LHCN-M2 (cell line): ENCODE data around the gene RIC1. TPM values are rescaled to one million over a fixed set of nuclear protein-coding genes. Genes with fewer than 3 reads are reported as not detected.
A peak's percentile ranks its signal among the peaks of the same experiment; 100 is the strongest.
"Not testable (repeated sequence)": the region's sequence is repeated elsewhere in the genome, so short reads cannot be mapped to it uniquely, and the experiment has no call there.

Experiments
- DNase-seq: peaks from one replicate; pipeline ENCODE4 v3.0.0-alpha.2; 2012; ENCODE audit warnings: low read depth
- total RNA-seq: library from RNA; depleted of rRNA; stranded (reverse); fragments of >200 nt; gene quantifications from 2 replicates; pipeline ENCODE4 v1.2.3, GENCODE V29; 2014

RIC1 gene
- total RNA-seq, 1 experiment from 2014 or later, result 21.1 TPM

DNA sequence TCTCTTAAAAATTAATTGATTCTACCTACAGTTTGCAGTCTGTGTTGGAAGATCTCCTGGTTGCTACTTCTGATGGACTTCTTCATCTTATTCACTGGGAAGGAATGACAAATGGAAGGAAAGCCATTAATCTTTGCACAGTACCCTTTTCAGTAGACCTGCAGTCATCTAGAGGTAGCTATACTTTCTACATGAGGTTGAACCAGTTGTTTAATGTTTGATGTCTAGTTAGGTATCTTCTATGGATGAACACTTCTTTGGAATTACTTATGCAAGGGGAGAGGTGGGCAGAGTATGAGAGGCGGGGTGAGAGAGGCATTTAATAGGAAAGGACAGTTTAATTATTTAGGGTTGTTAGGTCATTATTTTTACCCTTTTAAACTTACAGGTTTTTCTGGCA, 91.2 kb downstream of the RIC1 start:
- no peak for DNase-seq

DNA sequence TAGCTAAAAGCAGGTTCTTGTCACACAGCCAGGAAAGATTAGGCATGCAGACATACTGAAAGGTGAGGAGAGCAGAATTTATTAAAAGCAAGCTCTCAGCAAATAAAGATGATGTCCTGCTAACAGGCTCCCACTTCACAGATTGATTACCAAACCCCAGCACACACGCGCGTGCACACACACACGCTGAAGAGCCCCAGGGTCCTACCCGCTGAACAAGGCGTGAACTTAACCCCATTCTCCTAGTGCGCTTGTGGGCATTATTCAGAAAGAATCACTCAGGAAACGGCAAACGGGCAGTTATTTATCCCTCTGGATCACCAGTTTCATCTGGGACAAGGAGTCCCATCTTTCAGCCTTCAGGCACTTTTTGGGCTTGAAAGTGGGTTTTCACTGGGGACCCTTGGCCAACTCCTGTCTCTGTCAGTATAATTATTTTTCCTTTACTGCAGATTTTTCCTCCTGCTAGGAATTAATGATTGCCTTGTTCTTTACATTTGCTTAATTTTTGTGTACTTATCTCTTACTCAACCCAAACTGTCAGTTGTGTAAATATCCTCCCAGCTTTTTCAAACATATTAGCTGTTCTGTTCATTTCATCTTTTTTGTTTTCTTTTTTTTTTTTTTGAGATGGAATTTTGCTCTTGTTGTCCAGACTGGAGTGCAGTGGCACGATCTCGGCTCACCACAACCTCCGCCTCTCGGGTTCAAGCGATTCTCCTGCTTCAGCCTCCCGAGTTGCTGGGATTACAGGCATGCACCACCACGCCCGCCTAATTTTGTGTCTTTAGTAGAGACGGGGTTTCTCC, 92.6 kb downstream of the RIC1 start:
- DNase-seq, result no peak

- DNase-seq, result not testable (repeated sequence)
Measured at GRCh38 chr9:5722679-5723078, 93.8 kb downstream of the RIC1 start.

DNA sequence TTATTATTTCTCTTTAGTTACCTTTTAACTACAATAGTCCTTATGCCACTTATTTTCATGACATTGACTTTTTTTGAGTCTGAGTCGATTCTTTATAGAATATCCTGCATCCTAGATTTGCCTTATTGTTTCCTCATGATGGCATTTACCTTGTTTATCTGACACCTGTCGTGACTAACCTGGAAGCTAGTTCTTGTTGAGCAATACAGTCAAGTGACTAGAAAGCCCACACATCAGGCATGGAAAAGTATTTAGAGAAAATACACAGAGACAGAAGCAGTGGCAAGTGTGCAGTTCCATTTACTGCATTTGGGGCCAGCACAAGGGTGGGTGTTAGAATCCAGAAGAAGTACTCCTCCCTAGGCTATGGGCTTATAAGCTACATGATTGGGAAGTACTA, 106.2 kb downstream of the RIC1 start:
- DNase-seq, result no peak

- no peak for DNase-seq
Measured at GRCh38 chr9:5736563-5737346, 107.8 kb downstream of the RIC1 start.

GRCh38 chr9:5743109-5743508, 114.2 kb downstream of the RIC1 start:
- DNase-seq, result no peak

DNA sequence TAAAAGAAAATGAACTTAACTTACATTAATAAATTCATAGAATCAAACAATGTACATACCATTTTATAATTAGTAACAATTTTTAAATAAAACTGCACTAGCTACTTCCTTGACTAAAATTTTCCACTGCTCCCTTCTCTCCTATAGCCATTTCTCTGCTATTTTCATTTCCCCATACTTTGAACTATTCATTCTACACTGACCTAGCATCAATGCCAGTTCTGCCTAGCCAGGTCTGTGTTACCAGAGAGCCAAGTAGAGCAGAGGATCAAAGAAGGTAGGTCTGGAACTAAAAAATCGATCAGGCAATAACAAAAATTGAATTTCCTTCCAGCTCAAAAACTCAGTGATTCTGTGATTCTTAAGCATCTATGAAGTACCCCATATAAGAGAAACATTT, 119.5 kb downstream of the RIC1 start:
- DNase-seq, result no peak

- no peak for DNase-seq
Measured at GRCh38 chr9:5749306-5749705, 120.4 kb downstream of the RIC1 start.

GRCh38 chr9:5750569-5750968, 121.7 kb downstream of the RIC1 start:
- DNase-seq, result no peak

DNA sequence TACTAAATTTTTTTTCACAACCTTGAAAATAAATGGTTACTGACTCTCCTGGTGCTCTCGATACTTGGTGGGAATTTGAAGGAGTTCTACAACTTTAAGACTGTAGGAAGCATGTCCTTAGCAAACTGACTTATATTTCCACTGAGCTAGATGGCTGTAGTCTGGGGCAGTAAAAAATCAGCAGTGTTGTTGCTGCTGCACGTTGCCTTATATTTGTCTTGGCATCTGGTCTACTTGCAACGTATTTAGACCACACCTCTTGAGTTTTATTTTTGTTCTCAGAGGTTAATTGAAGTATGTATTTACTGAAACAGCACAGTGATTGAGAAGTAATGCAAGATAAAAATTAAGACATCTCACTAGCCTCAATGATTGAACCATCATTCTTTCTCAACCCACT, 127.7 kb downstream of the RIC1 start:
- DNase-seq, result no peak

- DNase-seq, result no peak
Measured at GRCh38 chr9:5760338-5760737, 131.4 kb downstream of the RIC1 start.

DNA sequence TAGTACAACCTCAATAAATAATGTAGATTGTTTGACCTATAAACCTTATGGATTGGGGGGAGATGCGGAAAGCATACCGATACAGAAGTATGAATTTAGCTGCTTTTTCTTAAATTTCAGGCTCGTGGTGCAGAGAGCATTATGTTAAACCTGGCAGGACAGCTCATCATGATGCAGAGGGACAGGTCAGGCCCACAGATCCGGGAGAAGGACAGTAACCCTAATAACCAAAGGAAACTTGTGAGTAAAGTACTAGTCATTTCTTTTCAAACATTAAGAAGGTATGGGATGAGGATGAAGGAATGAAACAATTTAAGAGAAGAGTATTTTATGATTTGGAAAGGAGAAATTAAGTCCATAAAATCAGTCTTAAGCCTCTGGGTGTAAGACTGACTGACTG, 133.5 kb downstream of the RIC1 start:
- DNase-seq, result peak; percentile 32

DNA sequence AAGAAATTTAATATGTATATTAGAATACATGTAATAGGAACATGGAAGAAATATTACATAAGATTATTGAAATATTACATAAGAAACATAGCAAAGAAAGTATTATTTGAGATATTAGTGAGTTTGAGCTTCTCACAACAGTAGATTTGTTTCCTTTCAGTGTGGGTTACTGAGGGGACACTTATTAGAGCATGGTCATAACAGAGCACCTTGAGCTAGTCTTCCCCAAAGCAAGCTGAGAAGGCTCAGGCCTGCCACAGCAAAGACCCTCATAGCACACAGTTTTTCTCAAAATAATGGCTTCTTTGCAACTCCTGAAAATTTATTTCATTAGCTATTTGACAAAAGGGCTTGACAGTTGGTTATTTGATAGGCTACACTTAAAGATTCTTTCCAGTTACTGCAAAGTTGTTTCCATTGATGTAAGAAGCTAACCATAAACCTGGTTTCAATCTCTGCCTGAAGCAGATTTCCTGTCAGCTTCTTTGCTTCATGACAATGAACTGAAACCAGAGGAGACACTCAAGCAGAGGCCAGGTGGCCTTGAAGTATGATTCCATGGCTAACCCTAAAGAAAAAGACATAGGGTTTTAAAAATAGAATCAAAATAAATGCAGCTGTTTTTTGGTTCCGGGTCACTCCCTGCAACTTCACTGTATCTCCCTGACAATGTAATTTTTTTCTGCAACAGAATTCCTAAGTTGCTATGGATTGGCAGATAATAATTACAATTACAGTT, 135.4 kb downstream of the RIC1 start:
- no peak for DNase-seq

DNA sequence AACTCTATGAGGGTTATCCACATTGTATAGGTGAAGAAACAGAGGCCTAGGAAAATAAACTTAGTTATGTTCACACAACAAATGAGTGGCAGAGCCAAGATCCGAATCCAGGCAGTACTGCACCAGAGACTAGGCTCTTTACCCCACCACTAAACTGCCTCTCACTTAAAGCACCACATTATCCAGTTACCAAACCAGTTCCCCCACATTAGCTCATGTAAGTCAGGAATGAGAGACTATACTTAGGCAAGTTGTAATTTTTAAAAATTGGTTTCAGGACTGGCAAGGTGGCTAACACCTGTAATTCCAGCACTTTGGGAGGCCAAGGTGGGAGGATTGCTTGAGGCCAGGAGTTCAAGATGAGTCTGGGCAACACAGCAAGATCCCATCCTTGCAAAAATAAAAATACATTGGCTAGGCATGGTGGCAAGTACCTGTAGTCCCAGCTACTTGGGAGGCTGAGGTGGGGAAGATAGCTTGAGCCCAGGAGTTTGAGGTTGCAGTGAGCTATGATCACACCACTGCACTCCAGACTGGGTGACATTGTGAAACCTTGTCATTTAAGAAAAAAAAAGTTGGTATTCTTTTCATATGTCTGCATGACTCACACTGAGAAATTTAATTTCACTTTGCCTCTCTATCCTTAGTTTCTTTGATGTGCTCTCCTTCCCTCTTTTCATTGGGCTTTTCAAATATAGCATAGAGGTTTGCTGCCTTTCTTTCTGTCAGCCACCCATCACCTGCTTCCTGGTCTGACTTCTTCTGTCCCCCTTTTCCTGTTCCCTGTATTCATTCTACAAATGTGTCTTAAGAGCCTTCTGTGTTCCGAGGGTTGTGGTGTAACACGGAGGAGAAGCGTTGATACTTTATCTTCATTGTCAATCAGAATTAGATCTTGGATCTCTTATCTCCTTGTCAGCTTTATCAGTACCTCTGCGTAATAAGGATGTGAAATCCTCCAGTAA, 139.3 kb downstream of the RIC1 start:
- DNase-seq, result no peak

- DNase-seq, result no peak
Measured at GRCh38 chr9:5773324-5773999, 144.6 kb downstream of the RIC1 start.

DNA sequence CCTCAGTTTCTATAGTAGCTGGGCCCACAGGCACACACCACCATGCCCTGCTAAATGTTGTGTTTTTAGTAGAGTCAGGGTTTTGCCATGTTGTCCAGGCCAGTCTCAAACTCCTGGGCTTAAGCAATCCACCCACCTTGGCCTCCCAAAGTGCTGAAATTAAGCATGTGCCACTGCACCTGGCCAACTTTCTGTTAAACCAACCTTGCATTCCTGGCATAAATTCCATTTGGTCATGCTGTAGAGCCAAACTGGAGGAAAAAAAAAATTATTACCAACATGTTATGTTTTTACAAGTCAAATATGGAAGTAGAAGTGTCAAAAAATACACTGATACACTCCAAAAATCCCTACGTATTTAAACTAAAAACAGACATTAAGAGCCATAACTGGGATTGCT, 149.9 kb downstream of the RIC1 start:
- no peak for DNase-seq

DNA sequence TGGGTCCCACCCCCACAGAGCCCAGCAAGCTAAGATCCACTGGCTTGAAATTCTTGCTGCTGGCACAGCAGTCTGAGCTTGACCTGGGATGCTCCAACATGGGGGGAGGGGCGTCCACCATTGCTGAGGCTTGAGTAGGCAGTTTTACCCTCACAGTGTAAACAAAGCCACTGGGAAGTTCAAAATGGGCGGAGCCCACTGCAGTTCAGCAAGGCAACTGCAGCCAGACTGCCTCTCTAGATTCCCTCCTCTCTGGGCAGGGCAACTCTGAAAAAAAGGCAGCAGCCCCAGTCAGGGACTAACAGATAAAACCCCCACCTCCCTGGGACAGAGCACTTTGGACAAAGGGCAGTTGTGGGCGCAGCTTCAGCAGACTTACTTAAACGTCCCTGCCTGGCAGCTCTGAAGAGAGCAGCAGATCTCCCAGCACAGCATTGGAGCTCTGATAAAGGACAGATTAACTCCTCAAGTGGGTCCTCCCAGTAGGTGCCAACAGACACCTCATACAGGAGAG, 150.9 kb downstream of the RIC1 start:
- not testable (repeated sequence) for DNase-seq

- not testable (repeated sequence) for DNase-seq
Measured at GRCh38 chr9:5783420-5783819, 154.5 kb downstream of the RIC1 start.

- DNase-seq, result peak; percentile 15
Measured at GRCh38 chr9:5783982-5784381, 155.1 kb downstream of the RIC1 start.
